K562 (cell line): ENCODE data around the gene SLC28A1. TPM values are rescaled to one million over a fixed set of nuclear protein-coding genes. Genes with fewer than 3 reads are reported as not detected.
A peak's percentile ranks its signal among the peaks of the same experiment; 100 is the strongest.

Experiments used
- CHD7 ChIP-seq: fragments of 200-600 bp; sonication (generic); IDR thresholded peaks from one replicate; pipeline ENCODE4 v1.6.1; 2012; ENCODE audit warnings: mild to moderate bottlenecking, low read depth, low read length, inconsistent platforms
- DDX20 ChIP-seq: fragments of 450-650 bp; IDR thresholded peaks from 2 replicates; pipeline ENCODE4 v1.6.1; 2016; ENCODE audit warnings: missing genetic modification characterization, low read depth, mild to moderate bottlenecking, missing compliant biosample characterization, moderate library complexity
- EP300 ChIP-seq: IDR thresholded peaks from 2 replicates; pipeline ENCODE4 v1.6.1; 2012; ENCODE audit warnings: low read length, improper control_type of control experiment
- KDM1A ChIP-seq, 2 experiments: fragments of 450-650 bp; IDR thresholded peaks; 2 replicates each; pipeline ENCODE4 v1.6.1; 2016; ENCODE audit warnings: mild to moderate bottlenecking in 2 of 2
- LCOR ChIP-seq: sonication (generic); formaldehyde crosslinking; IDR thresholded peaks from 2 replicates; pipeline ENCODE4 v1.8.0; 2022; ENCODE audit warnings: mild to moderate bottlenecking, missing genetic modification reagents
- MYBL2 ChIP-seq, 2 experiments: fragments of 450-650 bp in 1 of 2; sonication (generic) in 1 of 2; formaldehyde crosslinking in 1 of 2; IDR thresholded peaks; 2 replicates each; pipeline versions ENCODE4 v1.6.1 to v1.8.1; 2017 to 2022; ENCODE audit warnings: borderline replicate concordance in 1 of 2, inconsistent platforms in 1 of 2, low read depth in 1 of 2, mild to moderate bottlenecking in 1 of 2, missing genetic modification reagents in 1 of 2, moderate library complexity in 1 of 2
- NFRKB ChIP-seq: fragments of 450-650 bp; IDR thresholded peaks from 2 replicates; pipeline ENCODE4 v1.6.1; 2016; ENCODE audit warnings: low read depth
- PHTF2 ChIP-seq: fragments of 250-450 bp; sonication (Bioruptor Pico); IDR thresholded peaks from 2 replicates; pipeline ENCODE4 v1.5.0; 2021; ENCODE audit warnings: mild to moderate bottlenecking
- SETDB1 ChIP-seq: IDR thresholded peaks from one replicate; pipeline ENCODE4 v1.6.1; 2012; ENCODE audit warnings: low read length, control low read depth, inconsistent platforms
- TFAM ChIP-seq: fragments of 250-450 bp; sonication (Bioruptor Pico); conservative IDR thresholded peaks from 2 replicates; pipeline ENCODE4 v1.5.0; 2021; ENCODE audit warnings: mild to moderate bottlenecking, moderate library complexity
- TSC22D4 ChIP-seq: fragments of 450-650 bp; IDR thresholded peaks from 2 replicates; pipeline ENCODE4 v1.6.1; 2016; ENCODE audit warnings: missing genetic modification characterization, missing biosample characterization, control low read depth
- ZNF165 ChIP-seq: fragments of 250-450 bp; sonication (Bioruptor Pico); IDR thresholded peaks from 2 replicates; pipeline ENCODE4 v1.4.0; 2020; ENCODE audit warnings: borderline replicate concordance
- ZNF174 ChIP-seq: fragments of 250-450 bp; sonication (Bioruptor Pico); IDR thresholded peaks from 2 replicates; pipeline ENCODE4 v1.4.0; 2020; ENCODE audit warnings: mild to moderate bottlenecking
- ZNF41 ChIP-seq: fragments of 250-450 bp; sonication (Bioruptor Pico); conservative IDR thresholded peaks from 2 replicates; pipeline ENCODE4 v1.4.0; 2020; ENCODE audit warnings: mild to moderate bottlenecking
- ZNF436 ChIP-seq: fragments of 250-450, 450-650 bp; sonication (Bioruptor Pico); formaldehyde crosslinking; IDR thresholded peaks from 2 replicates; pipeline ENCODE4 v1.7.0; 2020; ENCODE audit warnings: mild to moderate bottlenecking
- ZNF780A ChIP-seq: fragments of 250-450 bp; sonication (Bioruptor Pico); IDR thresholded peaks from 2 replicates; pipeline ENCODE4 v1.5.0; 2021; ENCODE audit warnings: mild to moderate bottlenecking
- polyA plus RNA-seq, 8 experiments: library from polyadenylated mRNA; depleted of rRNA in 4 of 8; stranded (reverse) in 5 of 8; unstranded in 3 of 8; fragments of >200 nt; fragmentation: Nextera tagmentation in 2 of 8; fragmentation: Illumina TruSeq in 1 of 8; extraction: Ambion mirVana in 2 of 8; extraction: Trizol in 1 of 8; gene quantifications; 2 replicates each; pipeline versions ENCODE4 v1.2.1 to v1.2.3, GENCODE V29; 2011 to 2014; ENCODE audit warnings: inconsistent platforms in 1 of 8, missing spikeins in 1 of 8
- total RNA-seq, 7 experiments: library from RNA; depleted of rRNA in 6 of 7; stranded (reverse); fragments of >200 nt in 6 of 7; fragmentation: Illumina TruSeq in 2 of 7; extraction: Trizol in 2 of 7; gene quantifications; 2 replicates each; pipeline versions ENCODE4 v1.2.1 to v1.2.3, GENCODE V29; 2011 to 2021; ENCODE audit warnings: low replicate concordance in 1 of 7
- TF ChIP-seq, protein P1 (sequence below): fragments of 450-650 bp; formaldehyde crosslinking; IDR thresholded peaks from 2 replicates; pipeline ENCODE4 v1.4.0; 2022; ENCODE audit warnings: mild to moderate bottlenecking, moderate library complexity

The SLC28A1 gene
- total and polyA plus RNA-seq, 9 of the 15 experiments (the other 6 are each of a cell fraction or from before 2014, with no cell fraction given): 0.04 TPM; not detected in 8

- TF ChIP-seq CHD7: no peak
- TF ChIP-seq ZNF780A (CRISPR knock-in tag): no peak
- TF ChIP-seq SETDB1: no peak
- no peak for TF ChIP-seq TSC22D4
- TF ChIP-seq, protein P1, sequence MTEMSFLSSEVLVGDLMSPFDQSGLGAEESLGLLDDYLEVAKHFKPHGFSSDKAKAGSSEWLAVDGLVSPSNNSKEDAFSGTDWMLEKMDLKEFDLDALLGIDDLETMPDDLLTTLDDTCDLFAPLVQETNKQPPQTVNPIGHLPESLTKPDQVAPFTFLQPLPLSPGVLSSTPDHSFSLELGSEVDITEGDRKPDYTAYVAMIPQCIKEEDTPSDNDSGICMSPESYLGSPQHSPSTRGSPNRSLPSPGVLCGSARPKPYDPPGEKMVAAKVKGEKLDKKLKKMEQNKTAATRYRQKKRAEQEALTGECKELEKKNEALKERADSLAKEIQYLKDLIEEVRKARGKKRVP (CRISPR knock-in tag): no peak
- TF ChIP-seq DDX20 (tag): no peak
- TF ChIP-seq LCOR (CRISPR knock-in tag): no peak
- TF ChIP-seq EP300: peak; percentile 39; the same call in 1 of the 2 replicates
- TF ChIP-seq PHTF2 (CRISPR knock-in tag): no peak
- TF ChIP-seq ZNF41: no peak
- no peak for TF ChIP-seq MYBL2 (IDR thresholded peaks at IDR 0.05; ENCODE audit: low read depth)
- no peak for TF ChIP-seq MYBL2 (CRISPR knock-in tag; IDR thresholded peaks at IDR 0.05; ENCODE audit: borderline replicate concordance)
- no peak for TF ChIP-seq KDM1A (IDR thresholded peaks at IDR 0.05)
- TF ChIP-seq ZNF174 (CRISPR knock-in tag): no peak
- TF ChIP-seq TFAM: no peak
- no peak for TF ChIP-seq ZNF436 (CRISPR knock-in tag)
- TF ChIP-seq NFRKB: no peak
- no peak for TF ChIP-seq ZNF165 (CRISPR knock-in tag)
These were observed 70.8 kb downstream of the SLC28A1 start (continued) for GRCh38 chr15:84955089-84955848.
